Transverse colon (tissue), 3 donors: ENCODE measurements around the gene TSPOAP1.

Experiments
- EP300 ChIP-seq: sonication (generic); formaldehyde crosslinking; IDR thresholded peaks from one replicate; pipeline ENCODE4 v1.6.1; 2017; ENCODE audit warnings: antibody characterized with exemption, low read depth
- TF ChIP-seq, protein P1 (sequence below), 5 experiments: fragments of 200-600 bp in 3 of 5; fragments of 450-650 bp in 2 of 5; sonication (generic) in 3 of 5; IDR thresholded peaks; 1 replicate in 2 of 5; 2 replicates in 3 of 5; pipeline ENCODE4 v1.5.1; 2016 to 2017; ENCODE audit warnings: antibody characterized with exemption in 5 of 5, inconsistent platforms in 3 of 5, mild to moderate bottlenecking in 2 of 5, moderate library complexity in 1 of 5

DNA sequence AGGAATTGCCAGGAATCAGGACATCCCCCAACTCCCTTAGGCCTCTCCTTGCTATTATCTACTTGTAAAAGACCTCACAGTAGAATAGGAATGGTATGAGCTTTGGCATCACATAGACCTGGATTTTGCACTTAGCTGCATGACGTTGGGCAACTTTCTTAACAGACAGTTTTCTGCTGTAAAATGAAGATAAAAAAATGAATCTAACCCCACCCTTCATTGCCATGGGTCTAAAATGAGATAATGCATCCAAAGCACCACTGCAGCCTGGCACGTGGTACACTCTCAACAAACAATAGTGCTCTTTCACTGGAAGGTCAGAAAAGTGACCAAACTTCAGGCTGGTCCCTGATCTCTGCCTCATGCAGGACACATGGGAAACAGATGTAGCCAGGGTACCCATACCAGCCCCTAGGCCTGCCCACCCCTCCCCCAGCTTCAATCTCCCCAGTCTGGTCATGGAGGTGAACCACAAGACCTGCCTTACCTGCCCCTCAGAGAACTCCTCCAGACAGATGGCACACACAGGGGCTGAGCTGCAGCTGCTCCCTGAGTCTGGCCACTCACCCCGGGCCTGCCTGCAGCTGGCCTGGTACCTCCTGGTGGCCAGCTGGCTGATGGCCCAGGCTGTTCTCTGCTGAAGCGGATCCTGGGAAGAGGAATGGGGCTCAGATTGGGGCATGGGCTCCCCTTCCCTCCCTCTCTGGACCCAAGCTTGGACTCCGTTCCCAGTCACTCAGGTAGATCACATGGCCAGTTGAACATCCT is 31.9 kb upstream of the TSPOAP1 start:
- TF ChIP-seq, protein P1, sequence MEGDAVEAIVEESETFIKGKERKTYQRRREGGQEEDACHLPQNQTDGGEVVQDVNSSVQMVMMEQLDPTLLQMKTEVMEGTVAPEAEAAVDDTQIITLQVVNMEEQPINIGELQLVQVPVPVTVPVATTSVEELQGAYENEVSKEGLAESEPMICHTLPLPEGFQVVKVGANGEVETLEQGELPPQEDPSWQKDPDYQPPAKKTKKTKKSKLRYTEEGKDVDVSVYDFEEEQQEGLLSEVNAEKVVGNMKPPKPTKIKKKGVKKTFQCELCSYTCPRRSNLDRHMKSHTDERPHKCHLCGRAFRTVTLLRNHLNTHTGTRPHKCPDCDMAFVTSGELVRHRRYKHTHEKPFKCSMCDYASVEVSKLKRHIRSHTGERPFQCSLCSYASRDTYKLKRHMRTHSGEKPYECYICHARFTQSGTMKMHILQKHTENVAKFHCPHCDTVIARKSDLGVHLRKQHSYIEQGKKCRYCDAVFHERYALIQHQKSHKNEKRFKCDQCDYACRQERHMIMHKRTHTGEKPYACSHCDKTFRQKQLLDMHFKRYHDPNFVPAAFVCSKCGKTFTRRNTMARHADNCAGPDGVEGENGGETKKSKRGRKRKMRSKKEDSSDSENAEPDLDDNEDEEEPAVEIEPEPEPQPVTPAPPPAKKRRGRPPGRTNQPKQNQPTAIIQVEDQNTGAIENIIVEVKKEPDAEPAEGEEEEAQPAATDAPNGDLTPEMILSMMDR (IDR thresholded peaks at IDR 0.05), result no peak
- no peak for TF ChIP-seq EP300
